Chondrocyte (in vitro differentiated cells): ENCODE data around the gene KLHL30. TPM values are rescaled to one million over a fixed set of nuclear protein-coding genes. Genes with fewer than 3 reads are reported as not detected.
"Not testable (repeated sequence)": the region's sequence is repeated elsewhere in the genome, so short reads cannot be mapped to it uniquely, and the experiment has no call there.

ENCODE experiments used
- DNase-seq: peaks from one replicate; pipeline ENCODE4 v3.0.0; 2021; ENCODE audit warnings: mixed read lengths, low spot score
- H3K27ac Mint-ChIP-seq: one replicate; pipeline ENCODE4 v1.8.0; 2021; ENCODE audit warnings: mild to moderate bottlenecking, moderate library complexity, mixed read lengths; ENCODE audit not compliant: unreplicated experiment
- H3K27me3 Mint-ChIP-seq: 2 replicates; pipeline ENCODE4 v1.8.0; 2021; ENCODE audit warnings: low read depth, mixed read lengths
- H3K36me3 Mint-ChIP-seq: 2 replicates; pipeline ENCODE4 v1.8.0; 2021; ENCODE audit warnings: low read depth, mixed read lengths
- H3K4me1 Mint-ChIP-seq: 2 replicates; pipeline ENCODE4 v1.8.0; 2021; ENCODE audit warnings: low read depth, mild to moderate bottlenecking, mixed read lengths
- H3K4me3 Mint-ChIP-seq: one replicate; pipeline ENCODE4 v1.8.0; 2021; ENCODE audit warnings: mild to moderate bottlenecking, moderate library complexity, mixed read lengths; ENCODE audit not compliant: unreplicated experiment
- H3K9me3 Mint-ChIP-seq: 2 replicates; pipeline ENCODE4 v1.8.0; 2021; ENCODE audit warnings: low read depth, mixed read lengths
- CTCF ChIP-seq: fragments of 200-600 bp; sonication (generic); IDR thresholded peaks from 2 replicates; pipeline ENCODE4 v1.5.0; 2021; ENCODE audit warnings: antibody characterized with exemption, mild to moderate bottlenecking, moderate library complexity
- total RNA-seq: library from RNA; stranded (reverse); gene quantifications from 3 replicates; pipeline ENCODE4 v1.2.1, GENCODE V29; 2021

KLHL30 gene
- total RNA-seq, 1 donor from 2014 or later = 25.6 TPM

- DNase-seq = peak; percentile 38
- no peak for TF ChIP-seq CTCF
- H3K4me1 Mint-ChIP-seq = peaks cover 55% of the 10 kb centered on the region
- no peaks in the 10 kb centered on the region for H3K27me3 Mint-ChIP-seq
- peak overlapping the region; percentile 99 for H3K27ac Mint-ChIP-seq
- no peaks in the 10 kb centered on the region for H3K9me3 Mint-ChIP-seq
- peaks cover 21% of the 10 kb centered on the region for H3K36me3 Mint-ChIP-seq
- H3K4me3 Mint-ChIP-seq = peak overlapping the region; percentile 71
These were observed 31.3 kb downstream of the KLHL30 start for GRCh38 chr2:238169708-238170251.

- peaks cover 21% of the 10 kb centered on the region for H3K36me3 Mint-ChIP-seq
- peaks cover 53% of the 10 kb centered on the region for H3K4me1 Mint-ChIP-seq
- no peak for TF ChIP-seq CTCF
- no peaks in the 10 kb centered on the region for H3K27me3 Mint-ChIP-seq
- H3K9me3 Mint-ChIP-seq = no peaks in the 10 kb centered on the region
- DNase-seq = no peak
- H3K27ac Mint-ChIP-seq = peak overlapping the region; percentile 99
- peak overlapping the region; percentile 71 for H3K4me3 Mint-ChIP-seq
These were observed 32.1 kb downstream of the KLHL30 start for GRCh38 chr2:238170386-238171071.

- not testable (repeated sequence) for H3K27me3 Mint-ChIP-seq, H3K9me3 Mint-ChIP-seq, H3K4me3 Mint-ChIP-seq
- peak; percentile 7 for DNase-seq
- Mint-ChIP-seq H3K27ac (peak overlapping the region; percentile 99), H3K4me1 (peaks cover 53% of the 10 kb centered on the region), H3K36me3 (peaks cover 23% of the 10 kb centered on the region)
These were observed 32.6 kb downstream of the KLHL30 start for GRCh38 chr2:238171072-238171431.

- peak overlapping the region; percentile 99 for H3K27ac Mint-ChIP-seq
- H3K36me3 Mint-ChIP-seq = peaks cover 26% of the 10 kb centered on the region
- no peaks in the 10 kb centered on the region for H3K9me3 Mint-ChIP-seq
- peak; percentile 11 for DNase-seq
- no peak for TF ChIP-seq CTCF
- peaks cover 53% of the 10 kb centered on the region for H3K4me1 Mint-ChIP-seq
- H3K4me3 Mint-ChIP-seq = no peak overlapping the region
- no peaks in the 10 kb centered on the region for H3K27me3 Mint-ChIP-seq
These were observed 33.2 kb downstream of the KLHL30 start for GRCh38 chr2:238171575-238172187.

GRCh38 chr2:238172439-238172838 lies 34.0 kb downstream of the KLHL30 start:
- no peaks in the 10 kb centered on the region for H3K9me3 Mint-ChIP-seq
- DNase-seq = no peak
- peaks cover 28% of the 10 kb centered on the region for H3K36me3 Mint-ChIP-seq
- H3K4me1 Mint-ChIP-seq = peaks cover 52% of the 10 kb centered on the region
- H3K4me3 Mint-ChIP-seq = no peak overlapping the region
- no peak for TF ChIP-seq CTCF
- H3K27ac Mint-ChIP-seq = peak overlapping the region; percentile 80
- no peaks in the 10 kb centered on the region for H3K27me3 Mint-ChIP-seq
